LNCAP (cell line): Measurements from ENCODE around the gene DELE1.

ENCODE experiments used
- CTCF ChIP-seq: fragments of 450-650 bp; IDR thresholded peaks from 2 replicates; pipeline ENCODE4 v1.5.1; 2017; ENCODE audit warnings: mild to moderate bottlenecking

The DELE1 gene

GRCh38 chr5:141919218-141920119 is 4.2 kb upstream of the DELE1 start:
- no peak for TF ChIP-seq CTCF

- TF ChIP-seq CTCF: no peak
Measured at GRCh38 chr5:141920771-141921170, 2.9 kb upstream of the DELE1 start.

GRCh38 chr5:141926434-141926833 is 2.8 kb downstream of the DELE1 start:
- no peak for TF ChIP-seq CTCF

- TF ChIP-seq CTCF: no peak
Measured at GRCh38 chr5:141928051-141928450, 4.4 kb downstream of the DELE1 start.

- TF ChIP-seq CTCF: no peak
Measured at GRCh38 chr5:141929398-141930058, 5.9 kb downstream of the DELE1 start.

GRCh38 chr5:141931694-141932093 is 8.0 kb downstream of the DELE1 start:
- TF ChIP-seq CTCF: no peak

GRCh38 chr5:141933151-141933550 is 9.5 kb downstream of the DELE1 start:
- TF ChIP-seq CTCF: no peak
